HepG2 (cell line): Measurements from ENCODE around the gene ZNF74. TPM values are rescaled to one million over a fixed set of nuclear protein-coding genes. Genes with fewer than 3 reads are reported as not detected.
A peak's percentile ranks its signal among the peaks of the same experiment; 100 is the strongest.

Experiments
- ELF1 ChIP-seq: sonication (generic); formaldehyde crosslinking; IDR thresholded peaks from 2 replicates; pipeline ENCODE4 v1.4.0; 2020; ENCODE audit warnings: missing genetic modification reagents
- IRX3 ChIP-seq: sonication (generic); formaldehyde crosslinking; IDR thresholded peaks from 2 replicates; pipeline ENCODE4 v1.8.1; 2023; ENCODE audit warnings: mild to moderate bottlenecking, low read depth, missing genetic modification reagents, borderline replicate concordance
- NAIF1 ChIP-seq: sonication (generic); formaldehyde crosslinking; IDR thresholded peaks from 2 replicates; pipeline ENCODE4 v1.5.0; 2020; ENCODE audit warnings: mild to moderate bottlenecking, missing genetic modification reagents, borderline replicate concordance
- NR3C1 ChIP-seq: sonication (generic); formaldehyde crosslinking; IDR thresholded peaks from 2 replicates; pipeline ENCODE4 v1.4.0; 2020; ENCODE audit warnings: missing genetic modification reagents
- SMARCC2 ChIP-seq: fragments of 450-650 bp; IDR thresholded peaks from 2 replicates; pipeline ENCODE4 v1.6.1; 2017; ENCODE audit warnings: antibody characterized with exemption, mild to moderate bottlenecking
- STAG1 ChIP-seq: sonication (generic); formaldehyde crosslinking; IDR thresholded peaks from 2 replicates; pipeline ENCODE4 v1.4.0; 2020; ENCODE audit warnings: missing genetic modification reagents
- TCF7 ChIP-seq: sonication (generic); IDR thresholded peaks from 2 replicates; pipeline ENCODE4 v1.6.1; 2016; ENCODE audit warnings: antibody characterized with exemption, low read depth
- TMF1 ChIP-seq: sonication (generic); formaldehyde crosslinking; IDR thresholded peaks from 2 replicates; pipeline ENCODE4 v1.8.1; 2022; ENCODE audit warnings: low read depth, missing genetic modification reagents
- ZNF281 ChIP-seq: sonication (generic); formaldehyde crosslinking; IDR thresholded peaks from 2 replicates; pipeline ENCODE4 v1.4.0; 2020; ENCODE audit warnings: missing genetic modification reagents, borderline replicate concordance
- ZNF33A ChIP-seq: sonication (generic); formaldehyde crosslinking; IDR thresholded peaks from 2 replicates; pipeline ENCODE4 v1.5.1; 2020; ENCODE audit warnings: missing genetic modification reagents, mild to moderate bottlenecking, moderate library complexity, borderline replicate concordance
- ZNF710 ChIP-seq: sonication (generic); formaldehyde crosslinking; IDR thresholded peaks from 2 replicates; pipeline ENCODE4 v1.5.0; 2020; ENCODE audit warnings: mild to moderate bottlenecking, missing genetic modification reagents, borderline replicate concordance
- polyA plus RNA-seq, 8 experiments: library from polyadenylated mRNA; depleted of rRNA in 3 of 8; stranded (reverse) in 7 of 8; unstranded in 1 of 8; fragments of >200 nt; fragmentation: Illumina TruSeq in 4 of 8; extraction: Trizol in 4 of 8; gene quantifications; 2 replicates each; pipeline versions ENCODE4 v1.2.1 to v1.2.3, GENCODE V29; 2011 to 2016; ENCODE audit warnings: low read depth in 4 of 8, missing spikeins in 1 of 8, mixed read lengths in 1 of 8; ENCODE audit not compliant: insufficient read depth in 1 of 8
- total RNA-seq, 5 experiments: library from RNA; depleted of rRNA; stranded (reverse); fragments of >200 nt; fragmentation: Illumina TruSeq; extraction: Trizol; gene quantifications; 2 replicates each; pipeline ENCODE4 v1.2.3, GENCODE V29; 2016; ENCODE audit warnings: low read depth in 1 of 5
- TF ChIP-seq, protein P1 (sequence below): sonication (generic); formaldehyde crosslinking; IDR thresholded peaks from 2 replicates; pipeline ENCODE4 v1.5.0; 2020; ENCODE audit warnings: mild to moderate bottlenecking, missing genetic modification reagents
- TF ChIP-seq, protein P2 (sequence below): sonication (generic); formaldehyde crosslinking; IDR thresholded peaks from 2 replicates; pipeline ENCODE4 v1.8.0; 2022; ENCODE audit warnings: missing genetic modification reagents, mild to moderate bottlenecking, moderate library complexity, borderline replicate concordance
- TF ChIP-seq, protein P3 (sequence below): fragments of 450-650 bp; IDR thresholded peaks from 2 replicates; pipeline ENCODE4 v1.6.1; 2017; ENCODE audit warnings: mild to moderate bottlenecking

Gene ZNF74
- total and polyA plus RNA-seq, 2 of the 13 experiments (the other 11 are each of a cell fraction or from before 2014, with no cell fraction given): 6.3 to 9.1 TPM

GRCh38 chr22:20436768-20437612 is 43.0 kb downstream of the ZNF74 start (continued):
- TF ChIP-seq, protein P1, sequence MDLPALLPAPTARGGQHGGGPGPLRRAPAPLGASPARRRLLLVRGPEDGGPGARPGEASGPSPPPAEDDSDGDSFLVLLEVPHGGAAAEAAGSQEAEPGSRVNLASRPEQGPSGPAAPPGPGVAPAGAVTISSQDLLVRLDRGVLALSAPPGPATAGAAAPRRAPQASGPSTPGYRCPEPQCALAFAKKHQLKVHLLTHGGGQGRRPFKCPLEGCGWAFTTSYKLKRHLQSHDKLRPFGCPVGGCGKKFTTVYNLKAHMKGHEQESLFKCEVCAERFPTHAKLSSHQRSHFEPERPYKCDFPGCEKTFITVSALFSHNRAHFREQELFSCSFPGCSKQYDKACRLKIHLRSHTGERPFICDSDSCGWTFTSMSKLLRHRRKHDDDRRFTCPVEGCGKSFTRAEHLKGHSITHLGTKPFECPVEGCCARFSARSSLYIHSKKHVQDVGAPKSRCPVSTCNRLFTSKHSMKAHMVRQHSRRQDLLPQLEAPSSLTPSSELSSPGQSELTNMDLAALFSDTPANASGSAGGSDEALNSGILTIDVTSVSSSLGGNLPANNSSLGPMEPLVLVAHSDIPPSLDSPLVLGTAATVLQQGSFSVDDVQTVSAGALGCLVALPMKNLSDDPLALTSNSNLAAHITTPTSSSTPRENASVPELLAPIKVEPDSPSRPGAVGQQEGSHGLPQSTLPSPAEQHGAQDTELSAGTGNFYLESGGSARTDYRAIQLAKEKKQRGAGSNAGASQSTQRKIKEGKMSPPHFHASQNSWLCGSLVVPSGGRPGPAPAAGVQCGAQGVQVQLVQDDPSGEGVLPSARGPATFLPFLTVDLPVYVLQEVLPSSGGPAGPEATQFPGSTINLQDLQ (CRISPR knock-in tag): no peak
- TF ChIP-seq ZNF281 (CRISPR knock-in tag): peak; percentile 54; the same call in 1 of the 2 replicates
- TF ChIP-seq, protein P2, sequence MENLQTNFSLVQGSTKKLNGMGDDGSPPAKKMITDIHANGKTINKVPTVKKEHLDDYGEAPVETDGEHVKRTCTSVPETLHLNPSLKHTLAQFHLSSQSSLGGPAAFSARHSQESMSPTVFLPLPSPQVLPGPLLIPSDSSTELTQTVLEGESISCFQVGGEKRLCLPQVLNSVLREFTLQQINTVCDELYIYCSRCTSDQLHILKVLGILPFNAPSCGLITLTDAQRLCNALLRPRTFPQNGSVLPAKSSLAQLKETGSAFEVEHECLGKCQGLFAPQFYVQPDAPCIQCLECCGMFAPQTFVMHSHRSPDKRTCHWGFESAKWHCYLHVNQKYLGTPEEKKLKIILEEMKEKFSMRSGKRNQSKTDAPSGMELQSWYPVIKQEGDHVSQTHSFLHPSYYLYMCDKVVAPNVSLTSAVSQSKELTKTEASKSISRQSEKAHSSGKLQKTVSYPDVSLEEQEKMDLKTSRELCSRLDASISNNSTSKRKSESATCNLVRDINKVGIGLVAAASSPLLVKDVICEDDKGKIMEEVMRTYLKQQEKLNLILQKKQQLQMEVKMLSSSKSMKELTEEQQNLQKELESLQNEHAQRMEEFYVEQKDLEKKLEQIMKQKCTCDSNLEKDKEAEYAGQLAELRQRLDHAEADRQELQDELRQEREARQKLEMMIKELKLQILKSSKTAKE (CRISPR knock-in tag): no peak
- TF ChIP-seq IRX3 (CRISPR knock-in tag): no peak
- no peak for TF ChIP-seq NAIF1
- TF ChIP-seq ZNF33A (CRISPR knock-in tag): no peak
- TF ChIP-seq ZNF710 (CRISPR knock-in tag): no peak
- no peak for TF ChIP-seq NR3C1 (CRISPR knock-in tag)
- TF ChIP-seq ELF1 (CRISPR knock-in tag): no peak
- no peak for TF ChIP-seq SMARCC2
- no peak for TF ChIP-seq TCF7
- no peak for TF ChIP-seq TMF1 (CRISPR knock-in tag)
- TF ChIP-seq STAG1 (CRISPR knock-in tag): no peak
- TF ChIP-seq, protein P3, sequence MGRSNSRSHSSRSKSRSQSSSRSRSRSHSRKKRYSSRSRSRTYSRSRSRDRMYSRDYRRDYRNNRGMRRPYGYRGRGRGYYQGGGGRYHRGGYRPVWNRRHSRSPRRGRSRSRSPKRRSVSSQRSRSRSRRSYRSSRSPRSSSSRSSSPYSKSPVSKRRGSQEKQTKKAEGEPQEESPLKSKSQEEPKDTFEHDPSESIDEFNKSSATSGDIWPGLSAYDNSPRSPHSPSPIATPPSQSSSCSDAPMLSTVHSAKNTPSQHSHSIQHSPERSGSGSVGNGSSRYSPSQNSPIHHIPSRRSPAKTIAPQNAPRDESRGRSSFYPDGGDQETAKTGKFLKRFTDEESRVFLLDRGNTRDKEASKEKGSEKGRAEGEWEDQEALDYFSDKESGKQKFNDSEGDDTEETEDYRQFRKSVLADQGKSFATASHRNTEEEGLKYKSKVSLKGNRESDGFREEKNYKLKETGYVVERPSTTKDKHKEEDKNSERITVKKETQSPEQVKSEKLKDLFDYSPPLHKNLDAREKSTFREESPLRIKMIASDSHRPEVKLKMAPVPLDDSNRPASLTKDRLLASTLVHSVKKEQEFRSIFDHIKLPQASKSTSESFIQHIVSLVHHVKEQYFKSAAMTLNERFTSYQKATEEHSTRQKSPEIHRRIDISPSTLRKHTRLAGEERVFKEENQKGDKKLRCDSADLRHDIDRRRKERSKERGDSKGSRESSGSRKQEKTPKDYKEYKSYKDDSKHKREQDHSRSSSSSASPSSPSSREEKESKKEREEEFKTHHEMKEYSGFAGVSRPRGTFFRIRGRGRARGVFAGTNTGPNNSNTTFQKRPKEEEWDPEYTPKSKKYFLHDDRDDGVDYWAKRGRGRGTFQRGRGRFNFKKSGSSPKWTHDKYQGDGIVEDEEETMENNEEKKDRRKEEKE: no peak
